Measurements from ENCODE around the gene FANCC. TPM values are rescaled to one million over a fixed set of nuclear protein-coding genes. Genes with fewer than 3 reads are reported as not detected.

The FANCC gene
- total RNA-seq, 1 experiment from 2014 or later: 19.4 TPM

DNA sequence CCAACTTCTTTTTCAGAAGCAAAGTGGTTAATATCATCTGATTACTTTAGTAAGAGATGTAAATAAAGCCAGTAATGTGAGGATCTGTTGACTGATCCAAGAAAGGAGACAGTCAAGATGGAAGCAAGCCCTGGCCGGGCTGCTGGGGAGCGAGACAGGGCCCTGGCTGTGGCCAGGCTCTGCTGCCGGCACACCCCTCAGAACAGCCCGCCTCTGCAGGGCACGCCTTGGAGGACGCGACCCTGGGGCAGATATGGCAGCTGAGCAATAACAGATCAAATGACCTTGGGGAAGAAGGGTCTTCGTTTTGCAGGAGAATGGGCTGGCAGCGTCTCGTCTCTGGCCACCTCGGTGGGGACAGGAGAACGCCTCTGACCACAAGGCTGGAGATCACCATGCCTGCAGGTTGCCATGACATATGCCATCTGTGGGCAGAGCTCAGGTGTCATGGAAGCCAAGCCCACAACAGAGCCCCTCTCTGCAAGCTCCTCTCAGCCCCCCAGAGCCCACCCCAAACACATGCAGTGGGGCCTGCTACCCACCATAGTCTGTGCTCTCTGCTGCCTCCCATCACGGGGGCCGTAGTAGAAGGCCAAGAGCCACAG, 206.5 kb downstream of the FANCC start (continued):
- TF ChIP-seq, protein P1, sequence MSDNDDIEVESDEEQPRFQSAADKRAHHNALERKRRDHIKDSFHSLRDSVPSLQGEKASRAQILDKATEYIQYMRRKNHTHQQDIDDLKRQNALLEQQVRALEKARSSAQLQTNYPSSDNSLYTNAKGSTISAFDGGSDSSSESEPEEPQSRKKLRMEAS (IDR thresholded peaks at IDR 0.05): no peak

DNA sequence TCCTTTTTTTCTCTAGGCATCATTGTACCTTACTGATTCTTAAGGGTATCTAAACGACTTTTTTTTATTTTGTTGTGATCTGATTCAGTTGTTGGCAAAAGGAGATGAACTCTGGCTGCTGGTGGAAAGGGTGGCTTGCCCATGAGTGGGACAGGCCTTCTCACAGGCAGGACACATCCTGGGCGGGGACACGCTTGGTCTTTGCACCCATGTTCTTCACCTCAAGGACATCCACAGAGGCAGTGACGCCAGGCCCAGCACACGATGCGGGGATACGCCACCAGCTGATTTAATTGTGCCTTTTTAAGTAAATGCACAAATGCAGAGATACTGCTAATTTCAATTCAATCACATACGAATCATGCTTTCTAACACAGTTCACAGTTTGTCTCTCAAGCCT, 208.1 kb downstream of the FANCC start:
- DNase-seq (ENCODE audit: low read depth, low spot score) (no peak), ATAC-seq (no peak)
- Histone ChIP-seq H3K4me3 (replicated peaks in 1 of 2; ENCODE audit: low read depth in 1 of 2, low read length in 2 of 2) (no peak overlapping the region), H3K9me2 (ENCODE audit: insufficient read depth) (no peaks in the 10 kb centered on the region), H2AFZ (ENCODE audit: low read depth, low read length, poor library complexity, severe bottlenecking) (no peak overlapping the region), H3K79me2 (ENCODE audit: insufficient read depth, low read length) (no peaks in the 10 kb centered on the region), H3K27ac (ENCODE audit: low read depth, low read length) (no peak overlapping the region), H3K9ac (ENCODE audit: low read length) (no peak overlapping the region), H3K4me1 (ENCODE audit: control insufficient read depth in 1 of 2, insufficient read depth in 2 of 2, low read length in 2 of 2) (peaks cover 0 to 12% of the 10 kb centered on the region in 2 experiments; a peak in 2 of 4 replicates), H4K20me1 (ENCODE audit: insufficient read depth) (no peaks in the 10 kb centered on the region), H3K27me3 (ENCODE audit: insufficient read depth, low read length) (no peaks in the 10 kb centered on the region), H3K4me2 (ENCODE audit: low read length) (no peak overlapping the region), H3K36me3 (ENCODE audit: control insufficient read depth in 1 of 2, insufficient read depth in 2 of 2, low read length in 2 of 2) (no peaks in the 10 kb centered on the region), H3K9me3 (ENCODE audit: control insufficient read depth in 1 of 2, insufficient read depth in 1 of 2, low read depth in 1 of 2, low read length in 2 of 2) (no peaks in the 10 kb centered on the region)
- ChIA-PET CTCF (no interaction called here), RAD21 (ENCODE audit: low non-redundant PET in 1 of 2, low total read pairs in 2 of 2, uncharacterized antibody in 2 of 2, unreplicated experiment in 2 of 2) (no interaction called here), POLR2A (no interaction called here)
- BruUV-seq (replicated peaks): no TSS peak
- intact Hi-C loops (cut with micrococcal nuclease): no loop called here
- no peak for TF ChIP-seq CEBPB (IDR thresholded peaks at IDR 0.05; ENCODE audit: low read depth)
- TF ChIP-seq ZFX (IDR thresholded peaks at IDR 0.05): no peak
- TF ChIP-seq ZNF274 (IDR thresholded peaks at IDR 0.05; ENCODE audit: low read depth, low read length): no peak
- TF ChIP-seq REST (IDR thresholded peaks at IDR 0.05; ENCODE audit: low read depth): no peak
- no peak for TF ChIP-seq RAD21 (IDR thresholded peaks at IDR 0.05; ENCODE audit: low read depth)
- TF ChIP-seq SP1 (IDR thresholded peaks at IDR 0.05; ENCODE audit: low read depth): no peak
- no peak for TF ChIP-seq EGR1 (IDR thresholded peaks at IDR 0.05; ENCODE audit: low read depth)
- no peak for TF ChIP-seq ELF1 (IDR thresholded peaks at IDR 0.05; ENCODE audit: borderline replicate concordance, low read depth)
- TF ChIP-seq SRF (IDR thresholded peaks at IDR 0.05; ENCODE audit: low read depth): no peak
- no peak for TF ChIP-seq YY1 (IDR thresholded peaks at IDR 0.05; ENCODE audit: extremely low read depth, insufficient replicate concordance, low read depth, low read length)
